HEK293 (cell line): Measurements from ENCODE around the gene FAM124A.

Source experiments
- CTCF ChIA-PET: fragments of 350-600 bp; formaldehyde crosslinking; extraction: SDS; loops from one replicate; lab custom pipeline; 2021; ENCODE audit warnings: antibody characterized with exemption; lab: Yijun Ruan, JAX
- POLR2A ChIA-PET: fragments of 300-600 bp; formaldehyde crosslinking; extraction: SDS; loops from one replicate; lab custom pipeline; 2020; ENCODE audit warnings: antibody characterized with exemption, inconsistent platforms; lab: Yijun Ruan, JAX
- H3K27ac ChIP-seq: fragments of 200-500 bp; sonication (Bioruptor generic); 2 replicates; pipeline ENCODE4 v1.5.1; 2014; ENCODE audit warnings: low read depth, low read length, control low read depth, inconsistent platforms; ENCODE audit errors: extremely low read depth
- H3K36me3 ChIP-seq, 2 experiments: fragments of 200-500 bp in 1 of 2; sonication (Bioruptor generic) in 1 of 2; 1 replicate in 1 of 2; 2 replicates in 1 of 2; pipeline ENCODE4 v1.5.1; 2014 to 2017; ENCODE audit warnings: inconsistent platforms in 2 of 2, low read length in 2 of 2; ENCODE audit not compliant: control insufficient read depth in 2 of 2, insufficient read depth in 1 of 2
- H3K4me1 ChIP-seq: fragments of 200-500 bp; sonication (Bioruptor generic); 2 replicates; pipeline ENCODE4 v1.5.1; 2014; ENCODE audit warnings: mild to moderate bottlenecking, low read length, inconsistent platforms; ENCODE audit not compliant: control insufficient read depth, insufficient read depth
- H3K4me3 ChIP-seq: 2 replicates; pipeline ENCODE4 v1.5.1; 2011; ENCODE audit warnings: low read depth, mild to moderate bottlenecking, control low read depth, low read length, moderate library complexity
- H3K9me3 ChIP-seq: fragments of 200-500 bp; sonication (Bioruptor generic); 2 replicates; pipeline ENCODE4 v1.5.1; 2014; ENCODE audit warnings: low read depth, low read length, inconsistent platforms; ENCODE audit not compliant: control insufficient read depth, insufficient read depth
- HOXA7 ChIP-seq: sonication (generic); formaldehyde crosslinking; IDR thresholded peaks from 2 replicates; pipeline ENCODE4 v1.8.1; 2022; ENCODE audit warnings: missing genetic modification reagents, borderline replicate concordance
- KLF16 ChIP-seq: fragments of 450-650 bp; formaldehyde crosslinking; IDR thresholded peaks from 2 replicates; pipeline ENCODE4 v1.5.1; 2017; ENCODE audit warnings: missing biosample characterization, missing genetic modification characterization
- PRDM1 ChIP-seq: fragments of 450-650 bp; formaldehyde crosslinking; IDR thresholded peaks from 2 replicates; pipeline ENCODE4; 2016; ENCODE audit warnings: missing biosample characterization, missing genetic modification characterization
- RBAK ChIP-seq: fragments of 450-650 bp; formaldehyde crosslinking; IDR thresholded peaks from 2 replicates; pipeline ENCODE4 v1.5.1; 2016; ENCODE audit warnings: missing biosample characterization, missing genetic modification characterization
- SCRT2 ChIP-seq: fragments of 450-650 bp; formaldehyde crosslinking; IDR thresholded peaks from 2 replicates; pipeline ENCODE4 v1.5.1; 2016; ENCODE audit warnings: missing biosample characterization, missing genetic modification characterization
- SP7 ChIP-seq: fragments of 450-650 bp; formaldehyde crosslinking; IDR thresholded peaks from 2 replicates; pipeline ENCODE4 v1.5.1; 2016; ENCODE audit warnings: missing biosample characterization, missing genetic modification characterization
- TCF7L2 ChIP-seq: IDR thresholded peaks from 2 replicates; pipeline ENCODE4 v1.6.1; 2011; ENCODE audit warnings: low read depth, mild to moderate bottlenecking, inconsistent platforms, low read length, moderate library complexity, borderline replicate concordance
- ZBTB20 ChIP-seq: fragments of 450-650 bp; formaldehyde crosslinking; IDR thresholded peaks from 2 replicates; pipeline ENCODE4 v1.5.1; 2016; ENCODE audit warnings: missing biosample characterization, missing genetic modification characterization
- ZBTB48 ChIP-seq: fragments of 450-650 bp; formaldehyde crosslinking; IDR thresholded peaks from 2 replicates; pipeline ENCODE4 v1.5.1; 2016; ENCODE audit warnings: missing biosample characterization, missing genetic modification characterization
- ZBTB49 ChIP-seq: fragments of 450-650 bp; formaldehyde crosslinking; IDR thresholded peaks from 2 replicates; pipeline ENCODE4 v1.5.1; 2016; ENCODE audit warnings: missing biosample characterization, missing genetic modification characterization, low read depth
- ZFHX2 ChIP-seq: fragments of 450-650 bp; formaldehyde crosslinking; conservative IDR thresholded peaks from 2 replicates; pipeline ENCODE4 v1.5.1; 2016; ENCODE audit warnings: missing biosample characterization, missing genetic modification characterization
- ZFP3 ChIP-seq: fragments of 450-650 bp; formaldehyde crosslinking; IDR thresholded peaks from 2 replicates; pipeline ENCODE4 v1.5.1; 2016; ENCODE audit warnings: low read depth, missing biosample characterization, missing genetic modification characterization
- ZFP41 ChIP-seq: fragments of 450-650 bp; formaldehyde crosslinking; IDR thresholded peaks from 2 replicates; pipeline ENCODE4 v1.5.1; 2016; ENCODE audit warnings: missing biosample characterization, missing genetic modification characterization, borderline replicate concordance
- ZIC2 ChIP-seq: fragments of 450-650 bp; formaldehyde crosslinking; IDR thresholded peaks from 2 replicates; pipeline ENCODE4 v1.5.1; 2016; ENCODE audit warnings: missing biosample characterization, missing genetic modification characterization
- ZNF114 ChIP-seq: fragments of 450-650 bp; formaldehyde crosslinking; IDR thresholded peaks from 2 replicates; pipeline ENCODE4 v1.5.0; 2017; ENCODE audit warnings: missing biosample characterization, missing genetic modification characterization
- ZNF121 ChIP-seq: fragments of 450-650 bp; formaldehyde crosslinking; IDR thresholded peaks from 2 replicates; pipeline ENCODE4 v1.5.1; 2016; ENCODE audit warnings: missing biosample characterization, missing genetic modification characterization
- ZNF155 ChIP-seq: fragments of 450-650 bp; formaldehyde crosslinking; IDR thresholded peaks from 2 replicates; pipeline ENCODE4 v1.5.1; 2016; ENCODE audit warnings: missing biosample characterization, missing genetic modification characterization
- ZNF19 ChIP-seq: fragments of 450-650 bp; formaldehyde crosslinking; IDR thresholded peaks from 2 replicates; pipeline ENCODE4; 2016; ENCODE audit warnings: missing biosample characterization, missing genetic modification characterization, low read depth
- ZNF366 ChIP-seq: fragments of 450-650 bp; formaldehyde crosslinking; conservative IDR thresholded peaks from 2 replicates; pipeline ENCODE4 v1.5.1; 2016; ENCODE audit warnings: missing biosample characterization, missing genetic modification characterization
- ZNF518A ChIP-seq: fragments of 450-650 bp; formaldehyde crosslinking; conservative IDR thresholded peaks from 2 replicates; pipeline ENCODE4 v1.5.1; 2016; ENCODE audit warnings: low read depth, missing biosample characterization, missing genetic modification characterization
- ZNF561 ChIP-seq: fragments of 450-650 bp; IDR thresholded peaks from 2 replicates; pipeline ENCODE4 v1.5.1; 2018; ENCODE audit warnings: missing biosample characterization, missing genetic modification characterization, borderline replicate concordance
- ZNF571 ChIP-seq: fragments of 450-650 bp; formaldehyde crosslinking; IDR thresholded peaks from 2 replicates; pipeline ENCODE4 v1.5.0; 2017; ENCODE audit warnings: missing biosample characterization, missing genetic modification characterization
- ZNF629 ChIP-seq: fragments of 450-650 bp; formaldehyde crosslinking; IDR thresholded peaks from 2 replicates; pipeline ENCODE4 v1.5.1; 2017; ENCODE audit warnings: missing biosample characterization, missing genetic modification characterization
- ZNF664 ChIP-seq: fragments of 450-650 bp; formaldehyde crosslinking; IDR thresholded peaks from 2 replicates; pipeline ENCODE4 v1.5.1; 2016; ENCODE audit warnings: missing biosample characterization, missing genetic modification characterization
- ZNF776 ChIP-seq: fragments of 450-650 bp; formaldehyde crosslinking; IDR thresholded peaks from 2 replicates; pipeline ENCODE4 v1.5.0; 2017; ENCODE audit warnings: missing biosample characterization, missing genetic modification characterization, borderline replicate concordance
- ZNF785 ChIP-seq: fragments of 450-650 bp; formaldehyde crosslinking; IDR thresholded peaks from 2 replicates; pipeline ENCODE4 v1.5.1; 2016; ENCODE audit warnings: missing biosample characterization, missing genetic modification characterization

Gene FAM124A

GRCh38 chr13:51211910-51212309 lies 10.3 kb upstream of the FAM124A start:
- H3K9me3 ChIP-seq, result no peaks in the 10 kb centered on the region
- TF ChIP-seq ZBTB49 (tag by site-specific recombination) (no peak), ZNF561 (tag by site-specific recombination) (no peak), ZNF155 (tag by site-specific recombination) (no peak), ZBTB48 (tag by site-specific recombination) (no peak), ZNF776 (tag by site-specific recombination) (no peak), ZFHX2 (tag by site-specific recombination) (no peak), PRDM1 (tag by site-specific recombination) (no peak), SCRT2 (no peak)
- ChIA-PET CTCF (interaction anchor here (1.1 kb wide), 1 partner anchor 86 kb away, joined by 3 read pairs; no protein-coding TSS in a partner anchor), POLR2A (no interaction called here)
- no peaks in the 10 kb centered on the region for H3K4me1 ChIP-seq
- no peaks in the 10 kb centered on the region for H3K36me3 ChIP-seq
- no peak overlapping the region for H3K27ac ChIP-seq
- H3K4me3 ChIP-seq, result no peak overlapping the region

GRCh38 chr13:51212758-51213157 lies 9.4 kb upstream of the FAM124A start:
- POLR2A ChIA-PET, result no interaction called here
- Histone ChIP-seq H3K27ac (no peak overlapping the region), H3K36me3 (no peaks in the 10 kb centered on the region), H3K4me1 (no peaks in the 10 kb centered on the region), H3K9me3 (no peaks in the 10 kb centered on the region), H3K4me3 (no peak overlapping the region)
- TF ChIP-seq SCRT2, result no peak
- TF ChIP-seq ZNF155 (tag by site-specific recombination), result no peak
- TF ChIP-seq ZNF664, result no peak
- TF ChIP-seq RBAK, result no peak
- TF ChIP-seq ZNF629 (tag by site-specific recombination), result no peak
- TF ChIP-seq TCF7L2, result no peak
- TF ChIP-seq ZNF571, result no peak
- TF ChIP-seq ZNF19 (tag by site-specific recombination), result no peak
- CTCF ChIA-PET, result interaction anchor here (1.1 kb wide), 1 partner anchor 87 kb away, joined by 3 read pairs; no protein-coding TSS in a partner anchor

- Histone ChIP-seq H3K27ac (no peak overlapping the region), H3K4me1 (no peaks in the 10 kb centered on the region), H3K9me3 (no peaks in the 10 kb centered on the region), H3K4me3 (no peak overlapping the region), H3K36me3 (no peaks in the 10 kb centered on the region)
- POLR2A ChIA-PET, result no interaction called here
- CTCF ChIA-PET, result interaction anchor here (0.9 kb wide), 1 partner anchor 12 kb away, joined by 4 read pairs; no protein-coding TSS in a partner anchor
- TF ChIP-seq KLF16 (tag by site-specific recombination) (no peak), ZIC2 (tag by site-specific recombination) (no peak), ZNF121 (no peak), ZNF629 (tag by site-specific recombination) (no peak), ZBTB20 (tag by site-specific recombination) (no peak), ZNF785 (tag by site-specific recombination) (no peak), SP7 (tag by site-specific recombination) (no peak), ZFP3 (tag by site-specific recombination) (no peak), ZFP41 (no peak), HOXA7 (no peak), ZNF518A (no peak), ZNF366 (tag by site-specific recombination) (no peak), ZNF114 (tag by site-specific recombination) (no peak)
Observed at GRCh38 chr13:51213173-51213728, 8.9 kb upstream of the FAM124A start.
